Measurements from ENCODE around the gene NFATC2.
"Not testable (repeated sequence)": the region's sequence is repeated elsewhere in the genome, so short reads cannot be mapped to it uniquely, and the experiment has no call there.

NFATC2 gene

DNA sequence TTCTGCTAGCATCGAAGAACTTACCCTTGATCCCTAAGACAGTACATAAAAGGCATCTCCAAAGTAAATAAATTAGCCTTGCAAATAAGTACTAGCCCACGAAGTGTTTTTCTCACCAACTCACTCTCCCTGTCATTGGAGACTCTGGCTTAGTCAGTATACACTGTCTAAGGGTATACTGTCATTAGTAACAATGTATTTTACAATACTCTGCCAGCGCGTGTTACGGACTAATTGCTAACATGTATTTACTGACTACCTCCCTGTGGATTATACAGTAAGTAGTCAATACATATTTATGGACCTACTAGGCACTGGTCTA, 72.1 kb downstream of the NFATC2 start:
- no peak for DNase-seq (ENCODE audit: low spot score)

GRCh38 chr20:51469578-51470498, 72.7 kb downstream of the NFATC2 start:
- DNase-seq (ENCODE audit: low spot score) = no peak

GRCh38 chr20:51469046-51469445, 73.5 kb downstream of the NFATC2 start:
- DNase-seq (ENCODE audit: low spot score) = no peak

GRCh38 chr20:51468636-51469035, 73.9 kb downstream of the NFATC2 start:
- DNase-seq (ENCODE audit: low spot score) = no peak

GRCh38 chr20:51467956-51468626, 74.4 kb downstream of the NFATC2 start:
- DNase-seq (ENCODE audit: low spot score) = no peak

GRCh38 chr20:51463998-51464397, 78.5 kb downstream of the NFATC2 start:
- DNase-seq (ENCODE audit: low spot score) = no peak

GRCh38 chr20:51463560-51463959, 79.0 kb downstream of the NFATC2 start:
- no peak for DNase-seq (ENCODE audit: low spot score)

DNA sequence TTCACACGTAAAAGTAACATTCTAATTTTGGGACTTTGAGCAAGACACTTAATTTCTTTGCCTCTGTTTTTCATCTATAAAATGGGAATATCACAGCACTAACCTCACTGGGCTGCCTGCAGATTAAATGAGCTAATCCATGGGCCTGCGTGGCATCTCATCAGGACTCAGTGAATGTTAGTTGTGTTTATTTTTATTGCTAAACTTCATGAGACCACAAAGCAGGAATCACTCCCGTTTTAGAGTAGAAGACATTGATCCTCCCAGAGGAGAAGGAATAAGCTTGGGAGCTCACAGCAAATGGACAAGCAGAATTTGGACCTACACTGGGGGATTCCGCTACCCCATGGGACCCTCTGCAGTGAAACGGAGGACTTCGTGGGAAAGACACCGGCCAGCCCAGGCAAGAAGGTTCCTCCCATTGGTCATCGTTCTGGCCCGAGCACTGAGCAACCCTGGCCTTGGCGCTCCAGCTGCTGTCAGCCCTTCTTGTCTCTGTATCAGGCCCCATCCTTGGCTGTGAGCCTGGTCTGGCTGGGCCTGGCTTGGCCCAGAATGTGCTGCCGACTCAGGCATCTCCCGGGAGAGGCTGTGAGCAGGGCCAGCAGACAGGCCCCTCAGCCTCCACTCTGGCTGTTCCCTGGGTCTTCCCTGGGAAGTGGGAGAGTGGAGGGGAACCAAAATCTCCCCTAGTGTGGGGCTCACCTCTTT, 79.8 kb downstream of the NFATC2 start:
- no peak for DNase-seq (ENCODE audit: low spot score)

- not testable (repeated sequence) for DNase-seq (ENCODE audit: low spot score)
These were observed 80.7 kb downstream of the NFATC2 start for GRCh38 chr20:51461846-51462245.

DNA sequence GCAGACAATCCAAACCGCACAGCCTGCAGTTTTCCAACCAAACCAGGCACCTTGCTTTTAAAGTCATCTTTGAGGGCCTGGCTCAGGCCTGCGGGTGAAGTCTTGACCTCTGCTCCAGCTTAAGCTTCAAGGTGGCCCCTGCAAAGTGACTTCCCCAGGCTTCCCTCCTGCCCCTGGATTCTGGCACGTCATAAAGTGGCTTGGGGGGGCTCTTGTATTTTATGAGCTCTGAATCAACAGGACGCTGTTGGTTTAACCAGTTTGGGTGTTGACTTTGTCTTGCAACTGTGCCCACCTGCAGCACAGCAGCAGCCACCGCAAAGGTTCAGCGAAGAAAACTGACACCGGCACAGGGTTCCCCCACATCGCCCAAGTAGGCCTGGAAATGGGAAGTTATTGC, 81.2 kb downstream of the NFATC2 start:
- no peak for DNase-seq (ENCODE audit: low spot score)

- DNase-seq (ENCODE audit: low spot score) = no peak
These were observed 81.8 kb downstream of the NFATC2 start for GRCh38 chr20:51460569-51461265.

DNA sequence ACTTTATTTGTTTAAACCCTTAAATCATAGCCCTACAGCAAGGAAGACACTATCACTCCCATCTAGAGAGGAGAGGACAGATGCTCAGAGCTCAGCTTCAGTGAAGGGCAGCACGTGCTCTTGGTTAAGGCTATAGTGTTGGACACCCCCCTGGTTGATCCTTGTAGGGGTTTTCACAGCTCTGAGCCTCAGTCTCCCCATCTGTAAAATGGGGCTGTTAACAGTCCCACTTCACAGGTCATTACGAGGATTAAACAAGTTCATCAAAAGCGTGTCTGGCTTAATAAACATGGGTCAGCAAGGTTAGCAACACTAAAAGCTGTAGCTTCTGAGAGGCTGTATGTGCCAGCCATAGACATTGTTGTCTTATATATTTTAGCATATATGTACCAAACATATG, 82.4 kb downstream of the NFATC2 start:
- DNase-seq (ENCODE audit: low spot score) = no peak

- DNase-seq (ENCODE audit: low spot score) = no peak
These were observed 83.6 kb downstream of the NFATC2 start for GRCh38 chr20:51458751-51459439.

DNA sequence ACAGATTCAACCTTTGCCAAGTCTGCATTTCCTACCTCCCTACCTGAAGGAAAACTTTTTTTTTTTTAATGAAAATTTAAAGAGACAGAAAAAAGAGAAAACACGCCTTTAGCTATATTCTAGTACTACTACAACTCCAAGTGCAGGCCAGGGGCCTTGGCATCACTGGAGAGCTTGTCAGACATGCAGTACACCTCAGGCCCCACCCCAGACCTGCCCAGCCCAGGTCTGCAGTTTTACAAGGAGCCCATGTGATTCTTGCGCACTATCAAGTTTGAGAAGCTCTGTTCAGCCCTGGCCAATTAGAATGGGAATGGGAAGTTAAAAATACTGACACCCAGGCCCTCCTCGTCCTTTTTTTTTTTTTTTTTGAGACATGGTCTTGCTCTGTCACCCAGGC, 85.0 kb downstream of the NFATC2 start:
- no peak for DNase-seq (ENCODE audit: low spot score)

GRCh38 chr20:51456511-51457509, 85.7 kb downstream of the NFATC2 start:
- DNase-seq (ENCODE audit: low spot score) = peak; percentile 96

DNA sequence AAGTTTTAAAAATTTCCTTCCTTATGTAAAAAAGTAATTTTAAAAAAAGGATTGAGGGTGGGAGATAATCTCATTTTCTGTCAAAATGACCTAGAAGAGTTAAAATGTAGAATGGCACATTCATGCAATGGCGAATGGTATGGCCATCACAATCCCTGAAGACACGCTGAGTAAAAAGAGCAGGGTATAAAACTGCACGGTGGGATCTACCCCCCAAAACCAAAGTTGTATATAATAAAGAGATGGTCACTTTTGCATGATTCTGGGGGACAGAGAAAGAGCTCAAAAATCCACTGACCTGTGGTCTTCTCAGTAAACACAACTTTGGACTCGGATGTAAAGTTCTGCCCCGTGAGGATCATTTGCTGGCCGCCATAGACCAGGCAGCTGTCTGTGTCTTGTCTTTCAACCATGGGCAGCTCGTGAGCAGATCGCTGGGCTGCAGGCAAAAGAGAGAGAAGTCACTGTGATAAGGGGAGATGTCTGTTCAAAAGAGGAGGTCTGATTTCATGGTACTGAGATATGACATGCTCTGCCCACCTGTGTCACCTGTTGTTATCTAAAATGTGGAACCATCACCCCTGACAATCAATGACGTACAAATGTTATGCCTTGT, 88.2 kb downstream of the NFATC2 start:
- no peak for DNase-seq (ENCODE audit: low spot score)

DNA sequence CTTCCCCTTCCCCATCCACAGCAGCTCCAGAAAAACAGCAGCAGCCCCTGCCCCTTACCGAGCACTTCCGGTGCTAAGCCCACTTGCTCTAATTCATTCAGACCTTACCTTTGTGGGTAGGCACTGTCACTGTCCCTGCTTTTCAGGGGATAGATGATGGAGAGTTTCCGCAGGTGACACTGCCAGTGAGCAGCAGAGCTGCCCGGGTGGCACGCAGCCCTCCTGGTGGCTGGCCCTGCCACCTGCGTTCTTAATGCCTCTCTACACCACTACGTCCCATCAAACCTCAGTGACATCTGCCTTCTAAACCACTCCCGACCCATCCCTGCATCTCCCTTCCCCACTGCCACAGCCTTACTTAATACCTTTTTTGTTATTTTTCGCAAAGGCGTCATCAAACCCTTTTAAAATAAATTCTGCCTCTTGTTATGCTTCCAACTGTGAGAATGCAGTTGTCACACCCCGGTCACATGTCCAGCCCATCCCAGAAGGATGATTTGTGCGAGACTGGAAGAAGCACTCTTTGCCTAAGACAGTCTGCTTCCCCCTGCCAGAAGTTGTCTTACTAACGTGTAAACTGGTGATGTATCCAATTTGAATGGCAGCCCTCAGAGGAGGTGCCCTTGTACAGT, 89.7 kb downstream of the NFATC2 start:
- DNase-seq (ENCODE audit: low spot score) = no peak

- DNase-seq (ENCODE audit: low spot score) = no peak
These were observed 90.4 kb downstream of the NFATC2 start for GRCh38 chr20:51452091-51452613.

GRCh38 chr20:51451484-51451883, 91.0 kb downstream of the NFATC2 start:
- no peak for DNase-seq (ENCODE audit: low spot score)
